Amygdala (tissue), 56 donors: Measurements from ENCODE around the gene HLCS.

Source experiments
- DNase-seq, 56 donors: peaks; one replicate each; lab custom pipeline; 2025; lab: John Stamatoyannopoulos, UW

The HLCS gene

DNA sequence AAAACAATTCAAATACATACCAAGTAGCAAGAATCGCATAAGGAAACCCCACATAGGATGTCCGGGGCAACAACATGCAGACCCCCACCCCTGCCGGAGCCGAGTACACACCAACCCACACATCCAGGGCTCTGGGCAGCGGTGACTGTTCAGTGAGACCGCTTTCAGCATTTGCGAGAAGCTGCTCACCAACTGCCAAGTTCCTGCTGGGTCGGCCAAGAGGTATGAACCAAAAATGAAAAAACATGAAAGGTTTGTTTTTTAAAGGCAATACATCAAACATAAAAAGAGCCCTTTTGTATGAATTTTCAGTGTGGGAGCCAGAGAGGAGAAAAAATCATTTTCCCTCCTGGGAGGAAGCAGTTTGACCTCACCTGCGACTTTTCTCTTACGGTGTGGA lies 175.3 kb downstream of the HLCS start:
- DNase-seq, result peak in 3 of 56 donors; percentile 15 to 32 (median 20)

DNA sequence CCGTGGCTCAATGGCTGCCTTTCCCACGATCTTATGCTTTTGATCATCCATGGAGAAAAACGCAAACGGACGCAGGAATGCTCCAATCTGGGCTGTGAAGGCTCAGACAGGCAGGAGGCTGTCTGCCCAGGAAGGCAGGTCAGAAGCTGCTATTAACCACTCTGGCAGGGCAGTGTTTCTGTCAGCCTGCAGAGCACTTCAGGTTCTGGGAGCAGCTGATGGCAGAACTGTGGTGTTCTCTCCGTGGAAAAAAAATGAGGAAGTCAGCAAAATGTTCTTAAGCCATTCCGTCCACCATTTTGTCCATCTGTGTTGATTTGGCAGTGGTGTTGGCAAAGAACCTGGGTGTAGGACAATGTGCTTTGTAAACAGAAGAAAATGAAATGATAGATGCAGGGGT lies 175.9 kb downstream of the HLCS start:
- peak in 1 of 56 donors; percentile 13 for DNase-seq

DNA sequence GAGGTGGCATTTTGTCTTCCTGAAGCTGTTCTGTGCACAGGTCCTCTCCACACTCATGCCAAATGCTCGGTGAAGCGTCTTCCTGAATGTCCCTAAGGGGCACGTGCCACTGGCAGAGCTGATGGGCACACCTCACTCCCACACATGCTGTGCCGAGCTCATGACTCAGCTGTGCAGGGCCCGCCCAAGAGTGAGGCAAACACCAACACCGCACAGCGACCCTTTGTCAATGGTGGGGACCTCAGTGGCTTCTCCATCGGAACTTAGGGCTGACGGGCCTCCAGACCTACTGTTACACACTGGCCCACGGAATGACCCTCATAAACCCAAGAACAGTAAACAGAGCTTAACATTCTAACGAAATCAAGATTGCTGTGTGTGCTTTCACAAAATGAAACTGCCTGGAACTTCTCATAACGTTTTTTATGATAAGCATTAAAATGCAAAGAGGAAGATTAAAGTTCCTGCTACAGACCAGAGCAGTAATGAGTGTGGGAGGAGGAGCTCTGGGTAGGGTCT lies 178.3 kb downstream of the HLCS start:
- DNase-seq, result no peak

DNA sequence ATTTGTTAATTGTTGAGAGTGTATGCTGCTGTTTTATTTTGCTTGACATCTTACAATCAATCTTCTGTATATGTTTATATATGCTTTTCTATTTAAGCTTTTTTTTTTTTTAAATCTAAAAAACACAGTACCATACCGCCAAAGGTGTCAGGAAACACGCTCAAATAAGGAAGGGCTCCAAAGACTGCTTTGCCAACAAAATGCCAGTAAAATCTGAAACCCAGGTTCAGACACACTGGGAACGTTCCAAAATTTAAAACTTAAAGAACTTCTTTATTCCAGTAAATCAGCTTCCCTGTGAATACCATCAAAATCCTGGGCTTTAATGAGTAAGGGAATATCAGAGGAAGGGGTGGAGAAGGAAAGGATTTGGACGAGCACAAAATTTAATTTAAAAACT lies 180.3 kb downstream of the HLCS start:
- DNase-seq, result no peak

DNA sequence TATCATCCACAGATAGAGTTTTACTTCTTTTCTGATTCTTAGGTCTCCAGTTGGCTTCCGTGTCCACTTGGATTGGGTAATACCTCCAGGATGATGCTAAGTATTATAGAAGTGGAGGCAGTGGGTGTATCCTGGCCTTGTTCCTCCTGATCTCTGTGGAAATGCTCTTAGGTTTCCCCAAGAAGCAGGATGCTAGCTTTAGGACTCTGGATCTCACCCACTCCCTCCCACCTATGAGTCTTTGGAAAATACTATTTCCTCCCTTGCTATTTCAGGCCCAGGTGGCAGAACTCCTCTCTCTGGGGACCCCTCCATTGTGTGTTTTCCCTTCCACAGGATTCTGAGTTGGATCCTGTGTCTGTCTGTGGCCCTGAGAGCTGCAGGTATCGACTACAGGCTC lies 180.9 kb downstream of the HLCS start:
- DNase-seq, result no peak

DNA sequence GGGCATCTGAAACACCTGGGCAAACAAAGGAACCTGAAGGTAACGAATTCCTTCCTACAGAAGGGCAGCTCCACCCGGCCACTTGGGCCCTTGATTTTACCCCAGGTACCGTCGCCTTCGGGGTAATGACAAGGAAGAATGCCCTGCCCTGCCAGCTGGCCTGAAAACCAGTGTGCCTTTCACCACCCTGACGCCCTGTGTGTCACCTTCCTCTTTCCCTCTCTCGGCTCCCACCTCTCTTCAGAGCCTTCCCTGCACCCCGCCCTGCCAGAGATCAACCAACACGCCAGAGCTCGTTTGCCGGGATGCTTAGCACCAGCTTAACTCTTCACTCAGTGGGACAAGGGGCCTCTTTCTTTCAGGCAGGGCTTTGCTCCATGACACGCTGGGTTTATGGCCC lies 181.5 kb downstream of the HLCS start:
- no peak for DNase-seq

DNA sequence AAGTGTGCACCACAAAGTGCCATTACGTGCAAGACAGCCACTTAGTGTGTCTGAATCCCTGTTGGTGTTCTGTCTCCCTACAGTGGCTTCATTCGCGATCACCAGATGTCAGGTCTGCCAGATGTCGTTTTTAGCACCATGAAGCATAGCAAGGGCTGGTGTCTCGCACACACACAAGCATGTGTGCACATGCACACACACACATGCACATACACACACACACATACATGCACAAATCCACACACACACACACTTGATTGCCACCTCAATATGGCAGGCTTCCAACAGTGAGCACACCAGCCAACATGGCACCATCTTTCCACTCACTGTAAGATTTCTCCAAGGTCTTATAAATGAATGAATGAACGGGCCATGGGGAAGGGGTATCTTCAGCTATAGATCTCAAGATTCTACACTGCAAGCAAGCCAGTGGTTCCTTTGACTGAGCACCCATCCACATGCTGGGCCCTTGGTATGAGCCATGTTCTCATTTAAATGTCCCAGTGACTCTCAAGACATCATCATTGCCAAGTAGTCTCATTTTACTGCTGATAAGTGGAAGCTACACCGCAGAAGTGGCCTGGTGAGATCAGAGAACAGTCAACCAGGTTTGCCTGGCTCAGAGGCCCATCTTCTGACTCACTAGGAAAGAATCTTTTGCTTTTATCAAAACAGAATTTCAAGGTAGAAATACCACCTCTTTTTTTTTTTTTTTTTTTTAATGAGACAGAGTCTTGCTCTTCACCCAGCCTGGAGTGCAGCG lies 182.7 kb downstream of the HLCS start:
- no peak for DNase-seq

DNA sequence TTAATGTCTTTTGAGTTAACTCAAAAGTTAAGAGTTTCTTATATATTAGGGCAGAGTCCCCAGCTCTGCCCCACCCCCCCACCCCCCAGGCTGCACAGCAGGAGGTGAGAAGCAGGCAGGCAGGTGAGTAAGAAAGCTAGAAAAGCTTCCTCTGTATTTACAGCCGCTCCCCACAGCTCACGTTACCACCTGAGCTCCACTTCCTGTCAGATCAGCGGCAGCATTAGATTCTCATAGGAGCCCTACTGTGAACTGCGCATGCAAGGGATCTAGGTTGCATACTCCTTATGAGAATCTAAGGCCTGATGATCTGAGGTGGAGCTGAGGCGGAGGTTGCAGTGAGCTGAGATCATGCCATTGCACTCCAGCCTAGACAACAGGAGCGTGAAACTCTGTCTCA lies 185.6 kb downstream of the HLCS start:
- no peak for DNase-seq

DNA sequence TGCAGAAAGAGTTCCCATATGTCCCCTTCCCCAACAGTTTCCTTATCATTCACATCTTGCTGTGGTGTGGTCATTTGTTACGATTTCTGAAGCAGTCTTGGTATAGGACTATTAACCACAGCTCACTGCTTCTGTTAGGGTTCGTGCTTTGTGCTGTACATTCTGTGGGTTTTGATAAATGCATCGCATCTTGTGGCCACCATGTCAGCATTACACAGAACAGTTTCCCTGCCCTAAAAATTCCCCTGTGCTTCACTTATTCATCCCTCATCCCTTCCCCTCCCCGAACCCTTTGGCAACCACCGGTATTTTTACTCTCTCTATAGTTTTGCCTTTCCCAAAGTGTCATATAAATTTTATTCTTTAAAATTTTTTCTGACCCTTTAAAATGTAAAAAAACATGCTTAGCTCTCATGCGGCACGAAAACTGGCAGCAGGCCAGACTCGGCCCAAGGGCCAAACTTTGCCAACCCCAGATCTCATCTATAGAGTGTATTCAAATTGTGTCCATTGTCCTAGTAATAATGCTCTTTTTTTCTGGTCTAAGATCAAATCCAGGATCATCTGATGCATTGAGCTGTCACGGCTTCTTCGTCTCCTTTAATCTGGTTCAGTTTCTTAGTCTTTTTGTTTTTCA lies 189.4 kb downstream of the HLCS start:
- DNase-seq, result peak in 8 of 56 donors; percentile 8 to 57 (median 18)

DNA sequence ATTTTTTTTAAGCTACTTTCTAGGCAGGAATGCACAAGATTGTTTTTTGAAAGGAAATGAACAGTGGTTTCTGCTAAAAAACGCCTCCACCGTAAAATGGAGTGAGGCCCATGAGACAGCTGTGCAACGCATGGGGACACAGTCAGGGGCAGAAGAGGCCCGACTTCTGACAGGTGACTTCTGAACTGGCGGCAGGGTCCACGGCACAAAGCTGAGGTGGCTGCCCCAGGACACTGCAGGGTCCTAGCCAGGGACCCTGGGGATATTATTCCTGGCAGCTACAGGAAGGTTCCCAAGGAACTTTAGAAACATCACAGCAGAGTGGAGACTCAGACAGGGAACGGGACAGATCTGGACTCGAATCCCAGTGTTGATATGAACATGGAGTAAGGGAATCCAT lies 192.5 kb downstream of the HLCS start:
- no peak for DNase-seq

DNA sequence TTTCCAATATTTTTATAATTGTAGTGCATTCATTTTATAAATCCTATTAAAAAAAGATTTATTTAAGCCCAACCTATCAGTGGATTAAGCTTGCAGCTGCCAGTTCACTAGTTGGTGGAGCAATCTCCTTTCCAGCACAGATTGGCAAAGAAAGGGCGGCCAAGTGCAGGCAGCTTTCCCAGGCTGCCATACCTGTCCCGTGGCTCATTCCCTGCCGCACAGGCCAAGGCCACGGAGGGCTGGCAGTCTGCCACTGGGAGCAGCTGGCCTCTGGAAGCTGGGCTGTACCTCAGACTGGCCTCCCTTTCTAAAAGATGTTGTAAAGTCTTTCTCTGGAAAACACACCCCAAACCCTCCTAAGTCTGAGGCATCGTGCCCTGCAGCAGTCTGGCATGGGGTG lies 193.4 kb downstream of the HLCS start:
- peak in 21 of 56 donors; percentile 14 to 73 (median 39) for DNase-seq

DNA sequence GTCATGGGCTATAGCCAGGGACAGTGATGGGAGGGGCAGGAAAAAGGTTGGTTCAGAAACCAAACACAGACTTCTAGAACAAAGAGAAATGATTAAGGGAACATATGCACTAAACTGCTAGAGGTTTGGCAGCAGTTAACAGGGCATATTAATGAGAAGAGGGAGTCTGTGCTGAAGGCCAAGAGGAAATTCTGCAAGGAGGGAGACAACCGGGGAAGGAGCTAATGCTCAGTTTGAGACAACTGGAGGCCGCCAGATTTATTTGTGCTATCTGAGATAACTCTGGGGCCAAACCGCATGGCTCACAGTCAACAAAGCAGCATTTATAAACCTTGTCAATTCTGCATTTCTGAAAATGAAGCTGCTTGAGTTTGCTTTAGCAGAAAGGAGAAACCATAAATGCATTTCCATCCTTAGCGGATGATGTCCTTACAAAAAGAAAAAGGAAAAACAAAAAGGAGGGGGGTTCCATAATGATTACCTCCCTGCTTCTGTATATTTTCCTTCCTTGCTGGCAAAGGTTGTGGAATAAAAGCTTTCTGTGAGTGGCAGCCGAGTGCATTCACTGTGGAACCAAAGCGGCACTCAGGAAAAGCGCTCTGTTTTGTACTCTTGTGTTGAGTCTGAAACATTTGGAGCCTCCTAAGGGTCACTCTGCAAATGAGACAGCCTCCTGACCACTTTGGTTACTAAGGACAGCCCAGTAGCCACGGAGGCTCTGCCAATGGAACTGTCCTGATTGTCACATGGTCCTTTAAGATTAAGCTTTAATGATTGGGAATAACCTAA lies 197.2 kb downstream of the HLCS start:
- DNase-seq, result peak in 10 of 56 donors; percentile 20 to 60 (median 28)

DNA sequence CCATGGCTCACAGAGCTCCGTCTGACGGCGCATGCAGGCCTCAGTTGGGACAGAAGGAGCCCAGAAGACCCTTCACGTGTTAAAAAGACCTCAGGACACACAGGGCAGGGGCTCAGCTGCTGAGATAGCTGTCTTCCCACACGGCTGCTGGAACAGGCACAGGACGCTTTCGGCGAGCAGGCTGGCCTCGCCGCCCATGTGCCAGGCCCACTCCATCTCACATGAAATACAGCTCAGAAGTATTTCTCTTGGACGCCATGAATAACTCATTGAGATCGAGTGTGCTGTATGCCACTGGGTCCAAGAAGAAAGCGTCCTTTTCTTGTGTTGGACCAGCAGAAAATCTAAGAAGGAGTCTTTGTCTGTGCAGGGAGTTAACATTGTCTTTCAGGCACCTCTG lies 198.0 kb downstream of the HLCS start:
- DNase-seq, result peak in 18 of 56 donors; percentile 13 to 59 (median 32)

DNA sequence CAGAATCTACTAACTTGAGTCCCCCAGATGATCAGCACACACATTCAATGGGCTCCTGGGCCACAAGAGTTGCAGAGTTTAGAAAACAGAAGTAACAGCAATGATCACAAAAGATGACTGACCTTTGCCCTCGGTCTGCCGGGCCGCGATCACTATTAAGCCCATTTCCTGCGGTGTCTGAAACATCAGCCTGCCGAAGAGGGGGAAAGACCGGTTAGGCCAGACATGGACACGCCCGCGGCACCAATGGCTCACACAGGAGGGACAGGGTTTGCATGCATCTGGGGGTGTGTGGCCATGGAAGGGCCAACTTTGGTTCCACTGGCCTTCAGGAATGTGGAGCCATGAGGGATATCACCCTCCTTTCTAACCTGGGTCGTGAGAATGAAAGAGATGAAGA lies 199.4 kb downstream of the HLCS start:
- no peak for DNase-seq

DNA sequence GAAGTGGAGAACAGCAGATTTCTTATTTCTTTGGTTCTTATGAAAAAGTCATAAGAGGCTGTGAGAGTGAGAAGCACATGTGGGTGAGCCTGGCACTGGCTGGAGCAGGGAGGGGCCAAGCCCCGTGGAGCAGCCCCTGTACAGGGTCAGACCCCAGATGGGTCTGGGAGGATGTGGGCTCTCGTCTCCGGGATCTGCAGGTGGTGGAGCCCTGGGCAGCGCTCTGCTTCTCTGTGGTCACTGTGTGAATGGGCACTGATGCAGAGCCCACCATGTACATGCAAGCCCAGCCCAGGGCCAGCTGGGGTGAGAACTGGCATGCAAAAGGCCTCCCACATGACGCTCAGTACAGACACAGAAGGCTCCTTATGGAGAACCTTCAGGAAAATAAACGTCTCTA lies 200.0 kb downstream of the HLCS start:
- DNase-seq, result peak in 1 of 56 donors; percentile 9

DNA sequence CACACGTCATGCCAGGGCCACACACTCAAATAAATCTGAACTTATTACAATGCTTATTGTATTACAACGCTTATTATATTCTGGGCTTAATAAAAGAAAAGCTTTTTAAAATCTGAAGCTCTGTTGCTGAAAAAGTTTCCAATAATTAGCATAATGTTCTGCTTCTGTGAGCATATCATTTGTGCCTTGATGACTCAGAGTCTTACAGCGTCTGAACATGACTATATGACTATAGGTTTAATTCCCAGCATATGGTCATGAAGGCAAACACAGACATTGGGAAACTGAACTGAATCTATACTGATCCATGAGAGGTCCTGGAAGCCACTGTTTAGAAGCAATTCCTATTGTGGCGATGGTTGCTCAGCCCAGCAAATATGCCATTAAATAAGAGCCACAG lies 201.2 kb downstream of the HLCS start:
- no peak for DNase-seq

DNA sequence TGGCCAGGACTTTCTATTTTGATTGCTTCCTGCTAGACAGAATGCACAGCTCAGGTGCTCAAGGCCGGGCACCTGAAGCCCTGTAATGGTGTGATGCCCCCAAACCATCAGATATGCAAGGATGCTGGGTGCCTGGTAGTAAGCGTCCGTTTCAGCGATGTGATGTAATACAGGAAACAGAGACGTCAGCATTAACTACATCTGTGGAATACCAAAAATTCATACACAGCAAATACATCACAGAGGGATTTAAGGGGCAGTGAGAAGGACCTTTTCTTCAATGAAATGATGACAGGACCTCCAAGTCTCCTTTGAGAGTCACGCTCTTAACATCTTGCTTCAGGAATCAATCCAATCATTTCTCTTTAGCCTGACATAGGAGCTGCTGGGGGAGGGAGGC lies 203.2 kb downstream of the HLCS start:
- no peak for DNase-seq

DNA sequence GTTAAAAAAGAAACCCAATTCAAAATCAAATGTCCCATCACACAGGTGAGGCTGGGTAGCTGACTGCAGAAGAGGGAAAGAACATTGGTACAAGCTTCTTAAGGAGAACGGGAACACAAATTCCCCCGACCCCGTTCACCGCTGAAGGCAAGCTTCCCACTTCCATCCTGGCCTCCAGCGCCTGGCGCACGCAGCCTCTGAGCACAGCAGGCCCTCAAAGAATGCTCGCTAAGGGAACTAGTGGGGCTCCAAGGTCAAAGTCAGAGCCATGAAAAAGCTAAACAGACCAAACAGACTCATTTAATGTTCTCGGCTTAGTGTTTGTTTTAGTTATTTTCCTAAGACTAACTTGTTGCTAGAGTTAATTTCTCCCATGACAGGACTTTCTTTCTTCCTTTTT lies 203.8 kb downstream of the HLCS start:
- no peak for DNase-seq

DNA sequence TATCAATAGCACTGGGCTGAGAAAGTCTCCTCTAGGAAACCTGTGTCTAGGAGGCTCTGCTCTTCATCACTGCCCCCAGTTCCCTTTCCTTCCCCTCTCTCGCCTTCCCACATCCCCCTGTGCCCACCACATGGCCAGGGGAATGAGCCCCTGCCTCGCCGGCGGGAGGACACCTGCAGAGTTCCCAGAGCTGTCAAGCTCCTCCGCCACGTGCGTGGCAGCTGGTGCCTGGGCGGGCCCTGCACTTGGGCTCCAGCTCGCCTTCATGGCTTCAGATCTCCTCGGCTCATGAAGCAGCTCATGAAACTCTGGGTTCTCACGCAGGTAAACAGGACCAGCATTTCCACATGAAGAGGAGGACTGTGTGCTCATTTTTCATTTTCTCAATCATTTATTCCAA lies 204.8 kb downstream of the HLCS start:
- no peak for DNase-seq

DNA sequence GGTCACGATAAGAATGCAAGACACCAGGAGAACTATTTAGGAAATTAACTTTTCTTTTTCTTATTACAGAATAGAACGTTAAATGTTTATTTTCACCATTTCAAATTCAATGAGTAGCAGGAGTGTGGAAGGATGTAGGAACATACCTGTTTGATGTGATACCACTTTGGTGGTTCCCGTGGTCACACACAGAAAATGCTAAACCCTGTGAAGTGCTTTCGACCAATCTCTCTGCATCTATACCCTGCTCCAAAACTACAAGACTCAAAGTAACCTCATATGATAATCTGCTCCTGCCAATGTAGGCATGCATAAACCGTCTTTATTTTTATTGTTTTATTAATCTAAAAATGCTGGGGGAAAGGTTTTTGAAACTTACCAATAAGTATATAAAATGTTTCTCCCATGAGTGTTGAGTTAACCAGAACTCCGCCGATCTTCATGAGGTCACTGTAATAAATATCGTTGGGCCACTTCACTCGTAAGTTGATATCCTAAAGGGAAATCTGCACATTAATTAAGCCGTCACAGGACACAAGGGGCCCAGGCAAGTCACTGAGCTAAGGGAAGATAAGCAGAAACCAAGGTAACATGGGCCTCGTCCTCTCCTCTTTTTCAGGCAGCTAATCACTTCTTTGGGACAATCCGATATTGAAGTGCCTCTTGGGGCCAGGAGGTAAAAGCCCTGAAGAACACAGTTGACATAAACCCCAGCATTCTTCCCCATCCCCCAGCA lies 207.0 kb downstream of the HLCS start:
- DNase-seq, result no peak

DNA sequence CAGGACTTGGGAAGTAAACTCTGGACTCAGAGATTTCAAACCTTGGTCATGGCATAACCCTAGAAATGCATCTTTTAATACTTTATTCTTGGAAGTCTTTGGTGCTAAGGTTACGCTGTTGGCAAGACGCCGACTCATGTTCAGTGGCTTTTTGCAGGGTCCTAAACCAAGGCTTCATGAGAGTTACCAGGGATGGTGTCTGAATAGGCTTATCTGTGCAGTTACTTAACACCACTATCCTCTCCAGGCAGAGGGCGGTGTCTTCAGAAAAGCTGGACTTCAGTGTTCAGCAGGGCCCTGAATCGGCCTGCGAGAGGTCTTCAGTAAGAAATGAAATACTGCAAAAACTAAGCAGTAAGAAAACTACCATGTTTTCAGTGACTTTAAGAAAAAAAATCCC lies 209.3 kb downstream of the HLCS start:
- peak in 7 of 56 donors; percentile 3 to 24 (median 12) for DNase-seq
